Kidney (tissue), 14 donors: ENCODE data around the gene HOXB8. TPM values are rescaled to one million over a fixed set of nuclear protein-coding genes. Genes with fewer than 3 reads are reported as not detected.
A peak's percentile ranks its signal among the peaks of the same experiment; 100 is the strongest.

Source experiments
- DNase-seq, 5 donors: peaks; one replicate each; pipeline ENCODE4 v3.0.0-alpha.2; 2013 to 2020
- FAIRE-seq: peaks from 2 replicates; lab custom pipeline; 2012; peaks lifted over from hg19 to GRCh38; lab: Jason Lieb, UNC
- H3K27ac ChIP-seq, 2 donors: one replicate each; pipeline ENCODE4 v1.7.0; 2013; ENCODE audit warnings: low read depth in 2 of 2, low read length in 2 of 2, inconsistent platforms in 1 of 2
- H3K27me3 ChIP-seq: one replicate; pipeline ENCODE4 v1.7.1; 2013; ENCODE audit warnings: low read length, inconsistent platforms; ENCODE audit not compliant: control insufficient read depth, insufficient read depth
- H3K36me3 ChIP-seq, 3 donors: one replicate each; pipeline versions ENCODE4 v1.7.0 to v1.7.1; 2013; ENCODE audit warnings: low read length in 3 of 3, control low read depth in 1 of 3, inconsistent platforms in 1 of 3; ENCODE audit not compliant: insufficient read depth in 3 of 3, control insufficient read depth in 2 of 3
- H3K4me1 ChIP-seq, 3 donors: one replicate each; pipeline versions ENCODE4 v1.7.0 to v1.7.1; 2013; ENCODE audit warnings: low read length in 3 of 3, inconsistent platforms in 1 of 3, low read depth in 1 of 3; ENCODE audit not compliant: control insufficient read depth in 2 of 3, insufficient read depth in 2 of 3
- H3K4me3 ChIP-seq, 3 donors: one replicate each; pipeline versions ENCODE4 v1.7.0 to v1.8.1; 2013; ENCODE audit warnings: low read length in 3 of 3, control low read depth in 1 of 3, inconsistent platforms in 1 of 3
- H3K9ac ChIP-seq, 3 donors: one replicate each; pipeline versions ENCODE4 v1.7.0 to v1.7.1; 2013; ENCODE audit warnings: low read length in 3 of 3, control low read depth in 1 of 3, inconsistent platforms in 1 of 3
- H3K9me3 ChIP-seq, 3 donors: one replicate each; pipeline versions ENCODE4 v1.7.0 to v1.7.1; 2013; ENCODE audit warnings: low read length in 3 of 3, control low read depth in 1 of 3, inconsistent platforms in 1 of 3; ENCODE audit not compliant: control insufficient read depth in 2 of 3, insufficient read depth in 1 of 3
- intact Hi-C: fragments of 100-400 bp; cut with DNase I; formaldehyde crosslinking; loops from one replicate; pipeline ENCODE4 v1.11.1; 2022
- polyA plus RNA-seq: library from polyadenylated mRNA; stranded (reverse); fragments of 350-450 nt; fragmentation: Illumina TruSeq; extraction: RNeasy Lipid Tissue Mini Kit (QIAGEN cat#74804); gene quantifications from one replicate; pipeline ENCODE4 v1.2.3, GENCODE V29; 2014; ENCODE audit warnings: low read depth, low replicate concordance; ENCODE audit not compliant: insufficient read depth
- total RNA-seq: library from RNA; stranded (reverse); fragmentation: NEBNext Ultra II Directional; extraction: Animal tissue kit (Norgen Biotek cat#: 25700); gene quantifications from one replicate; pipeline ENCODE4 v1.2.1, GENCODE V29; 2021
- TF ChIP-seq, protein P1 (sequence below): IDR thresholded peaks from 3 replicates; pipeline ENCODE4 v1.5.1; 2012; ENCODE audit warnings: mild to moderate bottlenecking, moderate library complexity, borderline replicate concordance; ENCODE audit not compliant: insufficient read depth; ENCODE audit errors: extremely low read depth
- donor health status: control.
- donor health status: control.
- donor health status: control.
- donor health status: control.
- donor health status: control.
- donor health status: DM: yes; HTN: yes; CAD: no.
- donor health status: Normal renal cell carcinoma (clear cell type).

HOXB8 gene
- total and polyA plus RNA-seq, 2 donors from 2014 or later, result 19.3 to 48.7 TPM

DNA sequence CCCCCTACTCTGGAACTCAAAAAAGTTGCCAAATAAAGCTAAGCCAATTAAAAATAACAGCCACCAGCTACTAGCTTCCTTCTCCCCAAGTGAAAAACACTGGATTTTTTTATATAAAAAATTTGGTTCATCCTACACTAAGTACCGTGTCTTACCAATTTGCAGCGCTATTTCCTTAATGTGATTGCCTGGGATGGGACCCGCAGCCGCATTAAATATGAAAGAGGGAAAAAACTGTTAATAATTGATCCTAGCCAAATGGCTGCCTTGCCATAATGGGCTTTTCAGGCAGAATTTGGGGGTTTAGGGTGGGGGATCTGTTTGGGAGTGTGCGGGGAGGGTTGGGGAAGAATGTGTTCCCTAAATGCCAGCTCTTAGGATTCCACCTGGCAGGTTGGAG lies 9.0 kb upstream of the HOXB8 start:
- no peaks in the 10 kb centered on the region for H3K9me3 ChIP-seq
- no peak for DNase-seq
- peak overlapping the region in 2 of 3 donors; percentile 33 to 74 for H3K9ac ChIP-seq
- H3K27me3 ChIP-seq, result peaks cover 50% of the 10 kb centered on the region
- peak overlapping the region; percentile 52 to 66 (median 65) for H3K4me3 ChIP-seq
- TF ChIP-seq, protein P1, sequence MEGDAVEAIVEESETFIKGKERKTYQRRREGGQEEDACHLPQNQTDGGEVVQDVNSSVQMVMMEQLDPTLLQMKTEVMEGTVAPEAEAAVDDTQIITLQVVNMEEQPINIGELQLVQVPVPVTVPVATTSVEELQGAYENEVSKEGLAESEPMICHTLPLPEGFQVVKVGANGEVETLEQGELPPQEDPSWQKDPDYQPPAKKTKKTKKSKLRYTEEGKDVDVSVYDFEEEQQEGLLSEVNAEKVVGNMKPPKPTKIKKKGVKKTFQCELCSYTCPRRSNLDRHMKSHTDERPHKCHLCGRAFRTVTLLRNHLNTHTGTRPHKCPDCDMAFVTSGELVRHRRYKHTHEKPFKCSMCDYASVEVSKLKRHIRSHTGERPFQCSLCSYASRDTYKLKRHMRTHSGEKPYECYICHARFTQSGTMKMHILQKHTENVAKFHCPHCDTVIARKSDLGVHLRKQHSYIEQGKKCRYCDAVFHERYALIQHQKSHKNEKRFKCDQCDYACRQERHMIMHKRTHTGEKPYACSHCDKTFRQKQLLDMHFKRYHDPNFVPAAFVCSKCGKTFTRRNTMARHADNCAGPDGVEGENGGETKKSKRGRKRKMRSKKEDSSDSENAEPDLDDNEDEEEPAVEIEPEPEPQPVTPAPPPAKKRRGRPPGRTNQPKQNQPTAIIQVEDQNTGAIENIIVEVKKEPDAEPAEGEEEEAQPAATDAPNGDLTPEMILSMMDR, result no peak
- H3K4me1 ChIP-seq, result peaks cover 0 to 8% (median 0%) of the 10 kb centered on the region in 3 donors
- peak overlapping the region in 1 of 2 donors; percentile 91 for H3K27ac ChIP-seq
- intact Hi-C loops, result no loop called here
- no peaks in the 10 kb centered on the region for H3K36me3 ChIP-seq
- no peak for FAIRE-seq

DNA sequence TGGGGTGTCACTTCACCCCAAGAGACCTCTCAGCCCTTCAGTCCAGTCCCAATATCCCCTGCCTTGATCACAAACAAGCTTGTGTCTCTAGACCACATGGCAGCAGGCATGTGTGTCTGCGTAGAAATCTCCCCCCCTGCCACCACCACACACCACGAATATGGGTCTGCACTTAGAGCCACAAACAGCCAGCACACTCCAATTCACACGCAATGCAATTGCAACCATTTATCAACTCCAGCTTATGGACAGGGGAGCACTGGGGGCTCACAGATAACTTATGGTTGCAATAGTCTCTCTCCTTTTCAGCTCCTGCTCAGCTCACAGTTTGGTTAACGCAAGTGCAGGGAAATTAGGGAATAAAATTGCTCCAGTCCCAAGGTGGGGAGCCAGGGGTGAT lies 8.5 kb upstream of the HOXB8 start:
- DNase-seq (peak in 2 of 5 donors; percentile 41 to 48), FAIRE-seq (no peak)
- peak overlapping the region in 2 of 3 donors; percentile 26 to 31 for H3K4me3 ChIP-seq
- no peaks in the 10 kb centered on the region for H3K36me3 ChIP-seq
- H3K4me1 ChIP-seq, result peaks cover 0 to 8% (median 0%) of the 10 kb centered on the region in 3 donors
- intact Hi-C loops, result no loop called here
- H3K9ac ChIP-seq, result peak overlapping the region in 1 of 3 donors; percentile 74
- H3K9me3 ChIP-seq, result no peaks in the 10 kb centered on the region
- H3K27me3 ChIP-seq, result peaks cover 45% of the 10 kb centered on the region
- H3K27ac ChIP-seq, result peak overlapping the region; percentile 65 to 89
- TF ChIP-seq, protein P1, result no peak

DNA sequence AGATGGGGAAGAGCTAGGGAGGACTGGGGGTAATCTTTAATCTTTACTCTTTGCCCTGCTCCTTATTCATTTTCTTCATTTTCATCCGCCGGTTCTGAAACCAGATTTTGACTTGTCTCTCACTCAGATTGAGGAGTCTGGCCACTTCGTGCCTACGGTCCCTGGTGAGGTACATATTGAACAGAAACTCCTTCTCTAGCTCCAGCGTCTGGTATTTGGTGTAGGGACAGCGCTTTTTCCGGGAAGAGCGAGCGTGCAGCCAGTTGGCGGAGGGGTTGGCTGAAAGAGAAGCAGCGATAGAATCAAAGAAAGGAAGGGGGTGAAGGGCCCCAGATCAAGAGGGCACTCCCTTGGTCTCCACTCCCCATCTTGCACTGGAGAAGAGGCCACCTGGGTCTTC lies 7.8 kb upstream of the HOXB8 start:
- no peaks in the 10 kb centered on the region for H3K36me3 ChIP-seq
- TF ChIP-seq, protein P1, result no peak
- FAIRE-seq (no peak), DNase-seq (peak in 2 of 5 donors; percentile 28 to 41)
- H3K4me1 ChIP-seq, result peaks cover 0 to 10% (median 0%) of the 10 kb centered on the region in 3 donors
- no peak overlapping the region for H3K9ac ChIP-seq
- H3K4me3 ChIP-seq, result peak overlapping the region in 1 of 3 donors; percentile 26
- intact Hi-C loops, result no loop called here
- peak overlapping the region in 1 of 2 donors; percentile 89 for H3K27ac ChIP-seq
- H3K9me3 ChIP-seq, result no peaks in the 10 kb centered on the region
- peaks cover 41% of the 10 kb centered on the region for H3K27me3 ChIP-seq
